ENCODE data around the gene SELPLG. TPM values are rescaled to one million over a fixed set of nuclear protein-coding genes. Genes with fewer than 3 reads are reported as not detected.
A peak's percentile ranks its signal among the peaks of the same experiment; 100 is the strongest.
"Not testable (repeated sequence)": the region's sequence is repeated elsewhere in the genome, so short reads cannot be mapped to it uniquely, and the experiment has no call there.

Gene SELPLG
- total RNA-seq, 4 donors from 2014 or later = 7.2 to 15.7 (median 10.0) TPM

DNA sequence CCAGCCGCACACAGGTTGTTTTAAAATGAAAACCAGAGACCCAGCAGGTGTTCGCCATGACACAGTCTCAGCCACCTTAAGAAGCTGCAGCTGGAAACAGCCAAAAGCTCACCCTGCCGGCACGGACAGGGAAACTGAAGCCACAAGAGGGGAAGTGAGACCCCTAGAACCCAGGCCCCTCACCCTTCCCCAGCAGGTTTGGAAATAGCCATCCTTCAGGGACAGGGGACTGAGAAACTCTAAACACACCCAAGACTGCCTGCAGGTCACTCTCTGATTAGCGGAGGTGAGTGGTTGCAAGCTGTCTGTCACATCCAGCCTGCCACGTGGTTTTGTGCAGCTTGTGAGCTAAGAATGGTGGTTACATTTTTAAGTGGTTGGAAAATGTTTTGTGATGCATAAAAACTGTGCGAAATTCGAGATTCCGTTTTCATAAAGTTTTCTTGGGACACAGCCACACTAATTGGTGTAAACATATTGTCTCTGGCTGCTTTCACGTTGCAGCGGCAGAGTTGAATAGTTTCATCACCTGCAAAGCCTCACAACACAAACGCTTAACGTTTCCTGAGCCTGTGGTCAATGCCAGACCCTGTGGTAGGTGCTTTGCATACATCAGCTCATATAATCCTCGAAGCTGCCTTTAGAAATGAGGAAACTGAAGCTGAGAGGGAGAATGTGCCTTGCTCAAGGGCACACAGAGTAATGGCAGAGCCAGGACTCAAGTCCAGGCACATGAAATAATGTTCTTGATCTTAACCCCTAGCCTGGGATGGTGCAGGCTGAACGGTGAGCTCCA lies 1.7 kb upstream of the SELPLG start:
- Histone ChIP-seq H3K27me3 (peaks cover 0 to 30% (median 0%) of the 10 kb centered on the region in 4 donors), H3K36me3 (no peaks in the 10 kb centered on the region), H3K9me3 (no peaks in the 10 kb centered on the region), H3K4me1 (peaks cover 26 to 51% (median 34%) of the 10 kb centered on the region in 4 donors), H3K4me3 (no peak overlapping the region), H3K27ac (replicated peaks in 1 of 4) (no peak overlapping the region)
- intact Hi-C loops (cut with DNase I) = no loop called here
- 57% methylated on average over 15 of the region's 15 CpGs for WGBS
- TF ChIP-seq POLR2AphosphoS5 (IDR thresholded peaks at IDR 0.05) (no peak), POLR2A (IDR thresholded peaks at IDR 0.05; ENCODE audit: low read depth) (no peak), EP300 (IDR thresholded peaks at IDR 0.05) (no peak)
- TF ChIP-seq, protein P1, sequence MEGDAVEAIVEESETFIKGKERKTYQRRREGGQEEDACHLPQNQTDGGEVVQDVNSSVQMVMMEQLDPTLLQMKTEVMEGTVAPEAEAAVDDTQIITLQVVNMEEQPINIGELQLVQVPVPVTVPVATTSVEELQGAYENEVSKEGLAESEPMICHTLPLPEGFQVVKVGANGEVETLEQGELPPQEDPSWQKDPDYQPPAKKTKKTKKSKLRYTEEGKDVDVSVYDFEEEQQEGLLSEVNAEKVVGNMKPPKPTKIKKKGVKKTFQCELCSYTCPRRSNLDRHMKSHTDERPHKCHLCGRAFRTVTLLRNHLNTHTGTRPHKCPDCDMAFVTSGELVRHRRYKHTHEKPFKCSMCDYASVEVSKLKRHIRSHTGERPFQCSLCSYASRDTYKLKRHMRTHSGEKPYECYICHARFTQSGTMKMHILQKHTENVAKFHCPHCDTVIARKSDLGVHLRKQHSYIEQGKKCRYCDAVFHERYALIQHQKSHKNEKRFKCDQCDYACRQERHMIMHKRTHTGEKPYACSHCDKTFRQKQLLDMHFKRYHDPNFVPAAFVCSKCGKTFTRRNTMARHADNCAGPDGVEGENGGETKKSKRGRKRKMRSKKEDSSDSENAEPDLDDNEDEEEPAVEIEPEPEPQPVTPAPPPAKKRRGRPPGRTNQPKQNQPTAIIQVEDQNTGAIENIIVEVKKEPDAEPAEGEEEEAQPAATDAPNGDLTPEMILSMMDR (IDR thresholded peaks at IDR 0.05) = no peak
- DNase-seq (ENCODE audit: extremely low spot score) = no peak

DNA sequence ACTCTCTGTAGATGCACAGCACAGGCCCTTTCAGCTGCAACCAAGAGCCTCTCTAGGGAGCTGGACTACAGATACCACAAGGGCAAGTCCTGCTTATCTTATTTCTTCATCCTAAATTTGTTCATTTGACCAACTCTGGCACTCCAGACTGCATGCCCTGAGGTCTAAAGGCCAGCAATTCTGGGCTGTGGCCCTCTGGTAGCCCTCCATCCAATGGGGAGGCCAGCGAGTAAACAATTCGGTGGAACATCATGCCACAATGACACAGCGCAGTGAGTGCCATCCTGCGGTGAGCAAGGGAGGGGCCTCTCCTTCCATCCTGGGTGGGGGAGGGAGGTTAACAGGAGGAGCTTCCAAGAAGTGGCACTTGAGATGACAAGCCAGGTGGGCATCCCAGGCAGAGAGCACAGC lies 652 bp upstream of the SELPLG start:
- intact Hi-C loops (cut with DNase I) = no loop called here
- Histone ChIP-seq H3K4me3 (no peak overlapping the region), H3K27me3 (peaks cover 0 to 30% (median 0%) of the 10 kb centered on the region in 4 donors), H3K27ac (replicated peaks in 1 of 4) (peak overlapping the region in 2 of 4 donors; percentile 12 to 39), H3K4me1 (peaks cover 34 to 58% (median 43%) of the 10 kb centered on the region in 4 donors), H3K9me3 (no peaks in the 10 kb centered on the region), H3K36me3 (no peaks in the 10 kb centered on the region)
- DNase-seq (ENCODE audit: extremely low spot score) = no peak
- TF ChIP-seq POLR2AphosphoS5 (IDR thresholded peaks at IDR 0.05) = no peak
- no peak for TF ChIP-seq POLR2A (IDR thresholded peaks at IDR 0.05; ENCODE audit: low read depth)
- TF ChIP-seq, protein P1 (IDR thresholded peaks at IDR 0.05) = no peak
- TF ChIP-seq EP300 (IDR thresholded peaks at IDR 0.05) = no peak
- WGBS = 100% methylated on average over 1 of the region's 4 CpGs

DNA sequence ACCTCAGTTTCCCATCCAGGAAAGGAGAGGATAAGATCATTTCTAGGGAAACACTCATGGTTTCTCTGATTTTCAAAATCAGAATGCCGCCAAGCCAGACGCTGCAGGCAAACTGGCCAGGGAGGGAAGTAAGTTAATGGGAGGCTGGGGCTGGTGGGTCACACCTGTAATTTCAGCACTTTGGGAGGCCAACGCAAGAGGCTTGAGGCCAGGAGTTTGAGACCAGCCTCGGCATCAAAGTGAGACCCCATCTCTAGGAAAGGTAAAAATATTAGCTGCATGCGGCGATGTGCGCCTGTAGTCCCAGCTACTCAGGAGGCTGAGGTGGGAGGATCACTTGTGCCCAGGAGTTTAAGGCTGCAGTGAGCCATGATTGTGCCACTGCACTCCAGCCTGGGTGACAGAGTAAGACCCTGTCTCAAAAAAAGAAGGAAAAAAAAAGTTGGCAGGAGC lies 587 bp downstream of the SELPLG start:
- Histone ChIP-seq H3K9me3 (no peaks in the 10 kb centered on the region), H3K4me1 (peaks cover 29 to 50% (median 39%) of the 10 kb centered on the region in 4 donors), H3K27ac (replicated peaks in 1 of 4) (peak overlapping the region; percentile 27 to 59 (median 44)), H3K4me3 (peak overlapping the region; percentile 20 to 46 (median 22)), H3K27me3 (peaks cover 0 to 30% (median 0%) of the 10 kb centered on the region in 4 donors), H3K36me3 (no peaks in the 10 kb centered on the region)
- no peak for TF ChIP-seq EP300 (IDR thresholded peaks at IDR 0.05)
- no peak for TF ChIP-seq POLR2A (IDR thresholded peaks at IDR 0.05; ENCODE audit: low read depth)
- TF ChIP-seq, protein P1 (IDR thresholded peaks at IDR 0.05) = no peak
- no peak for TF ChIP-seq POLR2AphosphoS5 (IDR thresholded peaks at IDR 0.05)
- intact Hi-C loops (cut with DNase I) = no loop called here
- WGBS = 90% methylated on average over 7 of the region's 7 CpGs
- no peak for DNase-seq (ENCODE audit: extremely low spot score)

DNA sequence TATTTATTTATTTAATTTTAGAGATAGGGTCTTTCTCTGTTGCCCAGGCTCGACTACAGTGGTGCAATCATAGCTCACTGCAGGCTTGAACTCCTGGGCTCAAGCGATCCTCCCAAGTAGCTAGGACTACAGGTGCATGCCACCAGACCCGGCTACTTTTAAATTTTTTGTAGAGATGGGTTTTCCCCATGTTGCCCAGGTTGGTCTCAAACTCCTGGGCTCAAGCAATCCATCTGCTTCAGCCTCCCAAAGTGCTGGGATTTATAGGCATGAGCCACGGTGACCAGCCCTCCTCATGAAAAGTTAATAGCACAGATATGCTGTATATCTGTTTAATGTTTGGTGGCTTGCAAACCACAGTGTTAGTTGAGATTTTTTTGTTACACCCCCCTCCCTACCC lies 2.4 kb downstream of the SELPLG start:
- Histone ChIP-seq H3K4me1 (peaks cover 16 to 34% (median 32%) of the 10 kb centered on the region in 4 donors), H3K27me3 (peaks cover 0 to 30% (median 0%) of the 10 kb centered on the region in 4 donors)
- H3K36me3 ChIP-seq; H3K4me3 ChIP-seq; H3K9me3 ChIP-seq; H3K27ac ChIP-seq (replicated peaks in 1 of 4); intact Hi-C loops (cut with DNase I); DNase-seq (ENCODE audit: extremely low spot score): not testable (repeated sequence)
- 91% methylated on average over 4 of the region's 4 CpGs for WGBS

DNA sequence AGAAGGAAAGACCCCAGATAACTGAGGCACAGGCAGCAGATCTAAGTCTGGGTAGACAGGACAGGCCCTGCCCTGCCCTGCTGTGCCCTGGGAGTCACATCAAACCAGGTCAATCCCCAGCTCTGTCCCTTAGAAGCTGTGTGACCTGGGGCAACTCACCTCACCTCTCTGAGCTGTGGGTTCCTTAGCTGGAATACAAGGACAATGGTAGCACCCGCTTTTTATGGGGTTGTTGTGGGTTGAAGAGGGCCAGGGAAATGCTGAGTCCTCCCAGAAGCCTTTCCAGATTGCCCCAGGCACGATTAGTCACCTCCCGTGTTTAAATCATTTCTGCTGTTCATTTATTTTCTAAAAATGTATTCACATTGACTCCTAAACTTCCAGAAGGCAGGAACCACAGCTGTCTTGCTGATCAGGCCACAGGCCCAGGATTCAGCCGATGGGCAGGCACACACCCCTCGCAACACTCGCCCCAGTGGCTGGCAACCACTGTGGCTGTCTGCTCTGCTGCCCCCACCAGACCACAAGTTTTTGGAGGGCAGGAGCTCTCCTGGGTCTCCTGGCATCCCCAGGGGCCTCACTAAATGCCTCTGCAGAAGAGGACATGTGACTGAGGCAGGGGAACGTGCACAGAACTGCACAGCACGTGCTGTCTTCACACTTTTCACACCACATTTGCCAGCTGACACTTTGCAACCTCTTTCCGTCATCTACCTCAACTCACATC lies 3.0 kb downstream of the SELPLG start:
- intact Hi-C loops (cut with DNase I) = no loop called here
- Histone ChIP-seq H3K4me1 (peaks cover 13 to 33% (median 28%) of the 10 kb centered on the region in 4 donors), H3K36me3 (no peaks in the 10 kb centered on the region), H3K9me3 (no peaks in the 10 kb centered on the region), H3K27ac (replicated peaks in 1 of 4) (peak overlapping the region; percentile 2 to 41 (median 22)), H3K4me3 (no peak overlapping the region), H3K27me3 (peaks cover 0 to 30% (median 0%) of the 10 kb centered on the region in 4 donors)
- TF ChIP-seq EP300 (IDR thresholded peaks at IDR 0.05) (no peak), POLR2A (IDR thresholded peaks at IDR 0.05; ENCODE audit: low read depth) (no peak), POLR2AphosphoS5 (IDR thresholded peaks at IDR 0.05) (no peak)
- TF ChIP-seq, protein P1 (IDR thresholded peaks at IDR 0.05) = no peak
- WGBS = 57% methylated on average over 9 of the region's 9 CpGs
- DNase-seq (ENCODE audit: extremely low spot score) = no peak
